ENCODE measurements around the gene KRTAP10-8. TPM values are rescaled to one million over a fixed set of nuclear protein-coding genes. Genes with fewer than 3 reads are reported as not detected.
"Not testable (repeated sequence)": the region's sequence is repeated elsewhere in the genome, so short reads cannot be mapped to it uniquely, and the experiment has no call there.

The KRTAP10-8 gene
- total RNA-seq, 1 donor = not detected

DNA sequence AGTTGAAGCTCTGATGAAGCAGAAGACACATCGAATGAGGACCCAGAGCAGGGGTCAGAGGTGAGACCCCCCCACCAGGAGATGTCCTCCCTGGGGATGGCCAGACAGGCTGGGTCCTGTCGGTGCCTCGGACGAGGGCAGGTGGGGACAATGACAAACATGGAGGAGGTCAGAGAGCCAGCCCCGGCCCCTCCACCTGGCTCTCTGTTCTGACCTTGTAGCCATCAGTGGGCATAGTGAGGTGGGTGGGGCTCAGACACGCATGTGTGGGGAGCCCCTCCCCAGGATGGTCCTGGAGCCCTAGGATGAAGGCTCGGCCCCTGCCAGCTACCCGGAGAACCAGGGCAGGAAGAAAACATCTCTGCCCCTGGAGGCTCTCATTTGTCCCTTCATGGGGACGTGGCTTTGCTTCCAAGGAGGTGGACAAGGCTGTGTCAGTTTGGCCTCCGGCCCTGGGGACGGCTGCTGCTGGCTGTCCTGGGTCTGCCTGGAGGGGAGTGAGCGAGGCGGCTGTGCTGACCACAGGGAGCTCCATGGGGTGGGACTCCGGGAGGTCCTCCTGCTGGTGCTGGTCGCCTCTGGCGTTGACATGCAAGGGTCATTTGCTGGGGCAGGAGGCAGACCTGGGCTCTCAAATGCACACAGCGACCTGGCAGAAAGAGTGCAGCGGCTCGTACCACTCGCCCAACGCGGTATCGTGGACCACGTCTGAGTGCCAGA, 22.1 kb upstream of the KRTAP10-8 start:
- Histone ChIP-seq H3K4me3 (ENCODE audit: low read length) (no peak overlapping the region), H3K4me1 (ENCODE audit: insufficient read depth, low read length) (no peaks in the 10 kb centered on the region), H3K27me3 (ENCODE audit: insufficient read depth, low read length) (peaks cover 4% of the 10 kb centered on the region), H3K9me3 (ENCODE audit: low read depth, low read length) (no peaks in the 10 kb centered on the region)

DNA sequence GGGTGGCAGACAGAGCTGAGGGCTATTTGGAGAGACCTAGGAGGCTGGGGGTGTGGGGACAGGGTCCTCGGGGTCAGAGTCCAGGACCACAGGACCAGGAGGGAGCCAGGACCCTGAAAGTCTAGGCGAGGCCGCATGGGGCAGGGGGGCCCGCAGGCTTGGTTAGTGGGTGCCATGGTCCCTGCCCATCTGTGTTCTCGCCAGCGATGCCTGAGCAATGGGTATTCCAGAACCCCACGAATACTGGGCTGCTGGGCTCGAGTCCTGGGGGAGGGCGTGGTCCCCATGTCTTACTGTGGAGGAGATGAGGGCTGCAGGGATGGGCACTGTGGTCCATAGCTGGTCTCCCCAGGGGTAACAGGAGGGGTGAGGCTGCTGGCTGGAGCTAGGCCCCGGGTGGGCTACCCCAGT, 21.6 kb upstream of the KRTAP10-8 start:
- H3K4me3 ChIP-seq (ENCODE audit: low read length) = no peak overlapping the region
- no peaks in the 10 kb centered on the region for H3K9me3 ChIP-seq (ENCODE audit: low read depth, low read length)
- H3K4me1 ChIP-seq (ENCODE audit: insufficient read depth, low read length) = no peaks in the 10 kb centered on the region
- peaks cover 3% of the 10 kb centered on the region for H3K27me3 ChIP-seq (ENCODE audit: insufficient read depth, low read length)

DNA sequence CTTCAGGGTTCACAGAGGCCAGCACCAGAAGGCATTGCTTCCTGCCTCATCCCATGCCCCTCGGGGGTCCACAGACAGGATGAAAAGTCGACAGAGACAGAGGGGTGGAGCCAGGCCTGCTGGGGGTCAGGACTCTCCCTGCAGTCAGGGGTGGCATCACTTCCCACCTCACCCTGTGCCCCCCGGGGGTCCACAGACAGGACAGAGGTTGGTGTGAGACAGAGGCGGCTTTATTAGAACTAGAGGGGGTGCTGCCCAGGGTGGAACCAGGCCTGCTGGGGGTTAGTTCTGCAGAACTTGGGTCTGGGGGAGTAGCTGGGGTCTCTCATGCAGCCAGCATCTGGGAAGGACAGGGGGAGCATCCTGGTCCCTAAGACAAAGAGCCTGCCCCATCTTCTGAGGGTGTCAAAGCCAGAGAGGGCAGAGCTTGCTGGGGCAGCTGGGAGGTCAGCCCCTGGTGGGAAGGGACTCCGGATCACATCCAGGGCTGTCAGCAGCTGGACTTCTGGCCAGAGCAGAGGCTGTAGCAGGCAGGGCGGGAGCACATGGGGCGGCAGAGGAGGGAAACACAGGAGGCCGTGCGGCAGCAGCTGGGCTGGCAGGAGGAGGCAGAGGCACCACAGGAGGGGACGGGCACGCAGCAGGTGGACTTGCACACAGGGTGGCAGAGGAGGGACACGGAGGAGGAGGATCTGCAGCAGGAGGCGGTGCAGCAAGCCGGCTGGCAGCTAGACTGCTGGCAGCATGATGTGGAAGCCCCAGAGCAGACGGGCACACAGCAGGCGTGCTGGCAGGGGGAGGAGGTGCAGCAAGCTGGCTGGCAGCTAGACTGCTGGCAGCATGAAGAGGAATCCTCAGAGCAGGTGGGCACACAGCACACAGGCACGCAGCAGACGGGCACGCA, 20.7 kb upstream of the KRTAP10-8 start:
- not testable (repeated sequence) for H3K27me3 ChIP-seq (ENCODE audit: insufficient read depth, low read length); H3K4me1 ChIP-seq (ENCODE audit: insufficient read depth, low read length); H3K9me3 ChIP-seq (ENCODE audit: low read depth, low read length); H3K4me3 ChIP-seq (ENCODE audit: low read length)

DNA sequence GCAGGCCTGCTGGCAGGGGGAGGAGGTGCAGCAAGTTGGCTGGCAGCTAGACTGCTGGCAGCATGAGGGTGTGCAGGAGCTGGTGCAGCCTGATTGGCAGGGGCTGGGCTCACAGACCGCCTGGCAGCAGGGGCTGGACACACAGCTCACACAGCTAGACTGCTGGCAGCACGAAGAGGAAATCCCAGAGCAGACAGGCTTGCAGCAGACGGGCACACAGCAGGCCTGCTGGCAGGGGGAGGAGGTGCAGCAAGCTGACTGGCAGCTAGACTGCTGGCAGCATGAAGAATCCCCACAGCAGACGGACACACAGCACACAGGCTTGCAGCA, 20.1 kb upstream of the KRTAP10-8 start:
- not testable (repeated sequence) for H3K4me1 ChIP-seq (ENCODE audit: insufficient read depth, low read length); H3K27me3 ChIP-seq (ENCODE audit: insufficient read depth, low read length); H3K9me3 ChIP-seq (ENCODE audit: low read depth, low read length); H3K4me3 ChIP-seq (ENCODE audit: low read length)

DNA sequence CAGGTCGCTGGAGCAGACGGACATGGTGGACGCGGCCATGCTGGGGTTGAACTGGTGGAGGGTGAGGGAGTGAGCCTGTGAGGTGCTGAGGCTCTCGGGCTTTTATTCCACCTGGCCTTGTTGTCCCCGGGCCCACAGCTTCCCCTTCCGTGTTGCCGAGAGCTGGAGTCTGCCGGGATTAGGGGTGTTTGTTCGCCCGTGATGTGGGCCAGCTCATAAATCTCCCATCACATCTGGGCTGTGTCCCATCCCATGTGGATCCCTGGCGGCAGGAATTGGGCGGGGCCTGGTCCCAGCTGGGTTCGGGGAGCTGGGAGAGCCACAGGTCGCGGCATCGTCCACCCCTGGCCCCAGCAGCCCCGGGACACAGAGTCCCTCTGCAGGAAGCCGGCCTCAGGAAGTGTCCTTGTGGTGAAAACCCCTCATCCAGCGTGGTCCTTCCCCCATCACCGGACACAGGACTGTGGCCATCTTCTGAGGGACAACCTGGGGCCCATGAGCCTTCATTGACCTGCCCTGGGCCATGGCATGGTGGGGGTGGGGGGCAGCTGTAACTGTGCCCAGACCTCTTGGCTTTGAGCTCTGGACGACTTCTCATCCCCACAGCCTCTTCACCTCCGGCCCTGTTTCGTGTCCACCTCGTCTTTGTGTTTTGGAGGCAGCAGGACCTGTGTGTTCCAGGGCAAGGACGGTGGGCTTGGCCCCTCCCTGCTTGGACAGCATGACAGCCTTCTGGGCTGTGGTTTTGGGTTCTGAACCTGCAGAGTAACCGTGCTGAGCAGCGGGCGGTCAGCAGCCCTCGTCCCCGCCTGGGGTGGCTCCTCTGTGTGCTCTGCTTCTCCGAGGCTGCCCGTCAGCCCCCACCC, 19.2 kb upstream of the KRTAP10-8 start, which contains the start of gene KRTAP10-6:
TSS of gene KRTAP10-6 (minus strand) at position 60 of the 866 bp plus-strand sequence. CDS start at position 39, 21 bp downstream.
- no peaks in the 10 kb centered on the region for H3K27me3 ChIP-seq (ENCODE audit: insufficient read depth, low read length)
- H3K4me3 ChIP-seq (ENCODE audit: low read length) = no peak within 1 kb of the TSS
- no peaks in the 10 kb centered on the region for H3K9me3 ChIP-seq (ENCODE audit: low read depth, low read length)
- no peaks in the 10 kb centered on the region for H3K4me1 ChIP-seq (ENCODE audit: insufficient read depth, low read length)

DNA sequence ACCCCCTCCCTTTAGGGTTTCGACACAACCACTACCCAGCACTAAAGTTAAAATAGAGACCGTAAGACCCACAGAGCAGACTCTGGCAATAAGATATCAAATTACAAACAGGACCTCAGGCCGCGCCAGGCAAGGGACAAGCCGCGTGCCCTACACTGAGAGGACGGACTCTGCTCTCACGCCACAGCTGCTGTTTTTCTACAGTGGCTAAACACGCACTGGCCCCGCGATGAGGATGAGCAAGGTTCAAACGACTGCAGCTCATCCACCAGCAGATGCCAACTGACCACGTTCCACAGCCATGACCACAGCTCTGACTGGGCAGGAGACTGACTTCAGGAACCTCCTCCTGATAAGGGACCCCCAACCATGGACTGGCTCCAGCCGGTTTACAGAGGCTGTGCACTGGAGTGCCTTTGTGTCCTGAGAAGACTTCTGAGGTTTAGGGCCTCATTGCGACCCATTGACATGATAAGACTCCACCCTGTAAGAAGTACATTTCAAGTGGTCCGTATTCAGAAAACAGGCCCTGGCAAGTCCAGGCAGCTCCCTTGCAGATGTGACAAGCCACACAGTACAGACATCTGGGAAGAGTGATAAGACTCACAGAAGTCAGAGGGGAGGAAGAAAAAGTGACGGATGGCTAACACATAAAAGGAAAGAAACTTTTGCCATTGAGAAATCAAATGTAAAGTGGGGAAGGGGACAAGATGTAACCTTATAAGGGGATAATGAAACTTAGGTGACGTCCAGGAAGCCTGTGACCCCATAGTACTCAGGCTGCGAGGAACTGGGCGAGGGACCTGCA, 18.1 kb upstream of the KRTAP10-8 start:
- Histone ChIP-seq H3K27me3 (ENCODE audit: insufficient read depth, low read length) (no peaks in the 10 kb centered on the region), H3K9me3 (ENCODE audit: low read depth, low read length) (no peaks in the 10 kb centered on the region), H3K4me1 (ENCODE audit: insufficient read depth, low read length) (no peaks in the 10 kb centered on the region), H3K4me3 (ENCODE audit: low read length) (no peak overlapping the region)

DNA sequence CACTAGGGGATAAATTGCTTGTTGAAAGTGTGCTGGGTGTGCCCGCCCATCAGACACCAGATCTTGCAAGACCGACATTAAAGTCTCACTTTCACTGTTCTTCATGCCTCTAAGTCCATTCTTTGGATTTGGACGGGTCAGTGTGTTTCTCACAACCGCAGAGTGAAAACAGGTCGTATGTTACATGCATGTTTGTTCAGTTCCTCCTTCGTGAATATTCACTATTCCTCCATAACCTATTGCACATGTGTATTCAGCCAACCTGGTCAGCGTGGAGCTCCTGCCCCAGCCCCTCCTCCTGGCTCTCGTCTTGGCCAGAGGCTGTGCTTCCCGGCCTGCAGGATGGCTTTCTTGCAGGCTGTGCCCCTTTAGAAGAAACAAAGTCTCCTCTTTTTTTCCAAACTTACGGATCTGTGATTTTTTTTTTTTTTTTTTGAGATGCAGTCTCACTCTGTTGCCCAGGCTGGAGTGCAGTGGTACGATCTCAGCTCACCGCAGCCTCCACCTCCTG, 17.4 kb upstream of the KRTAP10-8 start:
- H3K9me3 ChIP-seq (ENCODE audit: low read depth, low read length) = no peaks in the 10 kb centered on the region
- H3K4me1 ChIP-seq (ENCODE audit: insufficient read depth, low read length) = no peaks in the 10 kb centered on the region
- H3K4me3 ChIP-seq (ENCODE audit: low read length) = no peak overlapping the region
- H3K27me3 ChIP-seq (ENCODE audit: insufficient read depth, low read length) = no peaks in the 10 kb centered on the region

DNA sequence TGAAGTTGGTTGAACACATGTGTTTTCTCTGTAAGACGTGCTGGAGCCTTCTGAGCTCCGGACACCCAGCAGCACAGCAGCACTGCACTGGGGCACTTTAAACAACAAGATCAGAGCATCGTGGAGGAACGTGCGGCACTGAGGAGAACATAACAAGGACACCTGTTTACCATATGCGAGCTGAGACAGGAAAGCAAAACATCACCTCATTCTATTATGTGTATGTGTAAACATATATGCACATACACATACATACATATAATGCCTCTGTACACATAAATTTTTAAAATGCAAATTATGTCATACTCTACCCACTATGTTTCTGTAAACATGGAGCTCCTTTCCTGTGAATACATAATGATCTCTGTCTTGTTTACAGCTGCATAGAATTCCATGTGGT, 16.4 kb upstream of the KRTAP10-8 start:
- Histone ChIP-seq H3K27me3 (ENCODE audit: insufficient read depth, low read length) (no peaks in the 10 kb centered on the region), H3K4me1 (ENCODE audit: insufficient read depth, low read length) (no peaks in the 10 kb centered on the region), H3K4me3 (ENCODE audit: low read length) (no peak overlapping the region), H3K9me3 (ENCODE audit: low read depth, low read length) (no peaks in the 10 kb centered on the region)

DNA sequence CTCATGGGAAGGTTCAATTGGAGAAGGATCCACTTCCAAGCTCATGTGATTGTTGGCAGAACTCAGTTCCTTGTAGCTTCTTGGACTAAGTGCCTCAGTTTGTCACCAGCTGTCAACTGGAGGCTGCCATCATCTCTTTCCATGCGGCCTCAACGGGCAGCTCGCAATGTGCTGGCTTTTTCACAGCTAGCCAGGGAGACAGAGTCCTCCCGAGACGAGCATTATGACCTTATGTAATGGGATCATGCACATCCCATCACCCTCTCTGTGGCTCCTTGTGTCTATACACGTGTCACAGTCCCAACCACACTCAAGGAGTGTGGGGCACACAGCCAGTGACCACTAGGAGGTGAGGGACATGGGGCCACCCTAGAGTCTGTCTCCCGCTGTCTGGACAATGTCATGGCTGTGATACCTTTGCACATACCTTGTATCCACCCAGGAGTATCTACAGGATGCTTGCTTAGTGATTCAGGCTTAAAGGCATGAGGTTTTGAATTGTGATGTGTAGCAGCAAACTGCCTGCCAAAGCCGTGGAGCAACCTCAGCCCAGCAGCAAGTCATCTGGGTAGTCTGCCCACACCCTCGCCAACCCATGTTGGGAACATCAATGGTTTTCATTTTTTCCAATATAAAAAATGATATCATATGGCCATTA, 15.7 kb upstream of the KRTAP10-8 start:
- no peaks in the 10 kb centered on the region for H3K4me1 ChIP-seq (ENCODE audit: insufficient read depth, low read length)
- no peak overlapping the region for H3K4me3 ChIP-seq (ENCODE audit: low read length)
- H3K27me3 ChIP-seq (ENCODE audit: insufficient read depth, low read length) = no peaks in the 10 kb centered on the region
- no peaks in the 10 kb centered on the region for H3K9me3 ChIP-seq (ENCODE audit: low read depth, low read length)

DNA sequence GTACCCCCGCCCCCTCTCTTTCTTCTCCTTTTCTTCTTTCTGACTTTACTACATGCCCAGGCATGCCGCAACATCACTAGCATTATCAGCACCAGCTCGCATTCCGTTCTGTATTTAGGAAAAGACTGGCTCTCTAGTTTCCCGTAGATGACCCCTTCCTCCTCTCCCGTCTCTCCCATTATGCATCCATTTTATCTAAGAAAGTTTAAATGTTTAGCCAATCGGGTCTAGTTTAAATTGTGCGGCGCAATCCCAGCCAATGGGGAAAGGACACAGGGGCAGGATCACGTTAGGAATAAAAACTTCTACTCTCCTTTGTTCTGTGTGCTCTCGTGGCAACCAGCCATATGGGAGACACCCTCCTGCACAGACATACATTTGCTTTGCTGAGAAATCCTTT, 13.8 kb upstream of the KRTAP10-8 start:
- no peaks in the 10 kb centered on the region for H3K27me3 ChIP-seq (ENCODE audit: insufficient read depth, low read length)

DNA sequence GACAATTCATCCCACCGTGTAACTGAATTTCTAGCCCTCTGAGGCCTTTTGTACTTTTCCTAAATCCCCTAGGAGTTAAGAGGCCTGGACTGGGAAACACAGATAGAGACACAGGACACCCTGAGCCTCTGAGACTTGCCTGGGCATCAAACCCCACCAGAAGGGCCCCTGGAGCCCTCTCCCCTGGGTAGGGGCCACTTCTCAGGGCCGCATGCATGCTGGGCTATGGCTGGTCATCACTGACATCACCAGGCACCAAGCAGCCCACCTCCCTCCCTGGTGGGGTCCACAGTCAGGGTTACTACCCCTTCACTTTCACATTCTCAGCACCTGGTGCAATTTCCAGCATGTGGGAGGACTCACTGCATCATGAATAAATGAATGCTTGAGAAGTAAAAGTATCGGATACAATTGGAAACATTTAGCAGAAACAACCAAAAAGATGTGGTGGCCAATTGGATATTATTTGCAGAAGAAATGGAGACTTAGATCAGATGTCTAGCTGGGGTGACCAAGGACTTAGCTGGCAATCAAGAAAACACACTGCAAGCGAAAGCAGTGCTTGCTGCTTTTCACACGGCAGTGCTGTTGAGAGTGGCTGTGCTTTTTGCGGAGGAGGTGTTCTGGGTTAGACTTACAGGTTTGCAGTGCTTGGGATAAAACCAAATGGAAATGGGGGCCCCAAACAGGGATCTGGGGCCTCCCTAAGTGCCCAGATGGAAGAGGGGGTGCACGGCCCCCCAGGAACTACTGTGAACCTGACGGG, 12.4 kb upstream of the KRTAP10-8 start:
- Histone ChIP-seq H3K4me3 (ENCODE audit: low read length) (no peak overlapping the region), H3K4me1 (ENCODE audit: insufficient read depth, low read length) (no peaks in the 10 kb centered on the region), H3K9me3 (ENCODE audit: low read depth, low read length) (no peaks in the 10 kb centered on the region), H3K27me3 (ENCODE audit: insufficient read depth, low read length) (no peaks in the 10 kb centered on the region)

More for the DNA sequence above, 13.8 kb upstream of the KRTAP10-8 start:
- H3K9me3 ChIP-seq (ENCODE audit: low read depth, low read length) = no peaks in the 10 kb centered on the region
- no peaks in the 10 kb centered on the region for H3K4me1 ChIP-seq (ENCODE audit: insufficient read depth, low read length)
- H3K4me3 ChIP-seq (ENCODE audit: low read length) = no peak overlapping the region

DNA sequence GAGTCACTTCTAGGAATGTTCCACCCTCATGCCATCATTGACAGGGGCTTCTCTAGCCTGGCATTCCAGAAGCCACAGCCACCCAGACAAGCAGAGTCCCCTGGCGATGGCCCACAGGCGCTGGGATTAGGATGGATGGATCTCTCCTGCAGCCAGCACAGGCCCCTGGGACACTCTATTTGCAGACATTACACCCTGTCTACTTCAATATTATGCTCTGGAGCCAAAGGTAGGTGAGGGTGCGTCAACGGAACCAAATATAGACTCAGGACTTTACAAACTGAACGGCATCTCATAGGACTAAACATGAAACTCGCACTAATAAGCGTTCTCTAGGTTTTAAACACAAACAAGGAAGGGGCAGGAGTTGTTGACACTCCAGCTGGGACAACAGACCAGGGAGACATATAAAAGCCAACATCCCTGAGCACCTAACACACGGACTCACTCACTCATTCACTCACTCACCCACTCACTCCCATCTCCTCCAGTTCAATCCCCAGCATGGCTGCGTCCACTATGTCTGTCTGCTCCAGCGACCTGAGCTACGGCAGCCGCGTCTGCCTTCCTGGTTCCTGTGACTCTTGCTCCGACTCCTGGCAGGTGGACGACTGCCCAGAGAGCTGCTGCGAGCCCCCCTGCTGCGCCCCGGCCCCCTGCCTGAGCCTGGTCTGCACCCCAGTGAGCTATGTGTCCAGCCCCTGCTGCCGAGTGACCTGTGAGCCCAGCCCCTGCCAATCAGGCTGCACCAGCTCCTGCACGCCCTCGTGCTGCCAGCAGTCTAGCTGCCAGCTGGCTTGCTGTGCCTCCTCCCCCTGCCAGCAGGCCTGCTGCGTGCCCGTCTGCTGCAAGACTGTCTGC, 11.5 kb upstream of the KRTAP10-8 start, which contains the start of gene KRTAP10-7:
TSS of gene KRTAP10-7 (plus strand) at position 480 of the 861 bp plus-strand sequence. CDS start at position 505, 25 bp downstream.
- not testable (repeated sequence) for H3K9me3 ChIP-seq (ENCODE audit: low read depth, low read length); H3K4me3 ChIP-seq (ENCODE audit: low read length); H3K27me3 ChIP-seq (ENCODE audit: insufficient read depth, low read length); H3K4me1 ChIP-seq (ENCODE audit: insufficient read depth, low read length)

All from mononuclear cell (primary cell).